Left lobe of liver (tissue), 2 donors: Measurements from ENCODE around the gene TAF3. TPM values are rescaled to one million over a fixed set of nuclear protein-coding genes. Genes with fewer than 3 reads are reported as not detected.
"Not testable (repeated sequence)": the region's sequence is repeated elsewhere in the genome, so short reads cannot be mapped to it uniquely, and the experiment has no call there.

Source experiments
- ATAC-seq: fragments of 200-7000 bp; cut with Tn5 transposase; one replicate; pipeline ENCODE4 v1.9.1; 2020; ENCODE audit warnings: mild to moderate bottlenecking, moderate library complexity
- DNase-seq: peaks from one replicate; pipeline ENCODE4 v3.0.0-alpha.2; 2020; ENCODE audit warnings: low spot score
- total RNA-seq: library from RNA; stranded (reverse); gene quantifications from one replicate; pipeline ENCODE4 v1.2.1, GENCODE V29; 2021
- donor health status: DM: no; HTN: no; CAD: no; lungs with moderate emphysema.
- donor health status: DM: no; HTN: yes; CAD: no.

The TAF3 gene
- total RNA-seq, 1 donor from 2014 or later: 3.1 TPM

- no peak for ATAC-seq
- no peak for DNase-seq
Observed at GRCh38 chr10:7811000-7811399, 7.3 kb upstream of the TAF3 start.

GRCh38 chr10:7811743-7812142, 6.6 kb upstream of the TAF3 start:
- DNase-seq: not testable (repeated sequence)
- peak; percentile 80 for ATAC-seq

GRCh38 chr10:7813481-7813880, 4.8 kb upstream of the TAF3 start:
- ATAC-seq (no peak), DNase-seq (no peak)

GRCh38 chr10:7817576-7817975, 729 bp upstream of the TAF3 start:
- ATAC-seq (no peak), DNase-seq (no peak)

- DNase-seq (no peak), ATAC-seq (peak; percentile 26)
Observed at GRCh38 chr10:7817984-7818294, 366 bp upstream of the TAF3 start.

- DNase-seq: peak; percentile 61
- peak; percentile 77 for ATAC-seq
Observed at GRCh38 chr10:7819121-7819460, 786 bp downstream of the TAF3 start.

GRCh38 chr10:7824251-7824650, 5.9 kb downstream of the TAF3 start:
- ATAC-seq: no peak
- no peak for DNase-seq

- DNase-seq: no peak
- ATAC-seq: no peak
Observed at GRCh38 chr10:7826971-7827370, 8.7 kb downstream of the TAF3 start.

GRCh38 chr10:7829289-7829834, 11.1 kb downstream of the TAF3 start:
- no peak for ATAC-seq

GRCh38 chr10:7832060-7832459, 13.8 kb downstream of the TAF3 start:
- ATAC-seq: no peak

More at GRCh38 chr10:7829289-7829834, 11.1 kb downstream of the TAF3 start:
- DNase-seq: no peak

GRCh38 chr10:7833210-7833609, 14.9 kb downstream of the TAF3 start:
- DNase-seq: no peak
- no peak for ATAC-seq

More at GRCh38 chr10:7832060-7832459, 13.8 kb downstream of the TAF3 start:
- no peak for DNase-seq

- DNase-seq: no peak
- ATAC-seq: no peak
Observed at GRCh38 chr10:7834262-7834661, 16.0 kb downstream of the TAF3 start.

- ATAC-seq (no peak), DNase-seq (no peak)
Observed at GRCh38 chr10:7836571-7836970, 18.3 kb downstream of the TAF3 start.

- no peak for DNase-seq
- ATAC-seq: no peak
Observed at GRCh38 chr10:7846591-7846990, 28.3 kb downstream of the TAF3 start.

- ATAC-seq: peak; percentile 45
Observed at GRCh38 chr10:7853226-7853842, 35.0 kb downstream of the TAF3 start.

GRCh38 chr10:7853890-7854289, 35.6 kb downstream of the TAF3 start:
- peak; percentile 92 for ATAC-seq
- DNase-seq: no peak

More at GRCh38 chr10:7853226-7853842, 35.0 kb downstream of the TAF3 start:
- DNase-seq: no peak

- ATAC-seq (no peak), DNase-seq (no peak)
Observed at GRCh38 chr10:7855205-7855604, 36.9 kb downstream of the TAF3 start.

- ATAC-seq (no peak), DNase-seq (no peak)
Observed at GRCh38 chr10:7856678-7857077, 38.4 kb downstream of the TAF3 start.

- ATAC-seq (no peak), DNase-seq (no peak)
Observed at GRCh38 chr10:7857262-7857661, 39.0 kb downstream of the TAF3 start.

- no peak for ATAC-seq
- no peak for DNase-seq
Observed at GRCh38 chr10:7861509-7862120, 43.3 kb downstream of the TAF3 start.

GRCh38 chr10:7862121-7862514, 43.8 kb downstream of the TAF3 start:
- DNase-seq (no peak), ATAC-seq (no peak)

- DNase-seq (no peak), ATAC-seq (no peak)
Observed at GRCh38 chr10:7866176-7866575, 47.9 kb downstream of the TAF3 start.

GRCh38 chr10:7872041-7872442, 53.7 kb downstream of the TAF3 start:
- ATAC-seq (peak; percentile 83), DNase-seq (no peak)
